Neural cell (in vitro differentiated cells): Measurements from ENCODE around the gene KCTD16.

ENCODE experiments used
- EP300 ChIP-seq: fragments of 450-650 bp; conservative IDR thresholded peaks from 2 replicates; pipeline ENCODE4 v1.6.1; 2014; ENCODE audit warnings: antibody characterized with exemption, mild to moderate bottlenecking, moderate library complexity; ENCODE audit not compliant: poor library complexity, severe bottlenecking
- EZH2 ChIP-seq: fragments of 200-600, 300-800 bp; shearing (Covaris generic), sonication (generic); IDR thresholded peaks from 2 replicates; pipeline ENCODE4 v1.6.1; 2014; ENCODE audit warnings: antibody characterized with exemption, low read length, borderline replicate concordance, mild to moderate bottlenecking; ENCODE audit not compliant: insufficient read depth, poor library complexity, severe bottlenecking
- TAF1 ChIP-seq: IDR thresholded peaks from 2 replicates; pipeline ENCODE4 v1.6.1; 2012; ENCODE audit warnings: low read depth
- TF ChIP-seq, protein P1 (sequence below): fragments of 450-650 bp; IDR thresholded peaks from 2 replicates; pipeline ENCODE4 v1.5.1; 2014; ENCODE audit warnings: antibody characterized with exemption, mild to moderate bottlenecking, moderate library complexity; ENCODE audit not compliant: poor library complexity, severe bottlenecking
- TF ChIP-seq, protein P2 (sequence below): IDR thresholded peaks from 2 replicates; pipeline ENCODE4 v1.6.1; 2012; ENCODE audit warnings: borderline replicate concordance

DNA sequence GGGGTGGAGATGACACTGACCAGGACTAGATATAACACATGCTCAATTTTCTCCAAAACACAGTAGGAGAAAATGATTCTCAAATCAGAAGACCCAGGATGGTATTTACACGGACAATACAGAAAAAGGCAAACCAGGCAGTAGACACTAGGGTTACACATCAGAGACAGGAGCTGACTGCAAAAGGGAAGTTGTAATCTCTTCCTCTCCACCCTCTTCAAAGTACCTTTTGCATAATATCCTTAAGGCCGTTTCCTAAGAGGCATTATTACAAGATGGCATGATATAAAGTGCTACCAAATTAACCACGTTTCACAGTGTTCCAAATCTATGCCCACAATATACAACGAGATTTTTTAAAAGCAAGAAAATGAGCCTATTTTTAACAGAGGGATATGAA, 39.4 kb upstream of the KCTD16 start:
- TF ChIP-seq, protein P1, sequence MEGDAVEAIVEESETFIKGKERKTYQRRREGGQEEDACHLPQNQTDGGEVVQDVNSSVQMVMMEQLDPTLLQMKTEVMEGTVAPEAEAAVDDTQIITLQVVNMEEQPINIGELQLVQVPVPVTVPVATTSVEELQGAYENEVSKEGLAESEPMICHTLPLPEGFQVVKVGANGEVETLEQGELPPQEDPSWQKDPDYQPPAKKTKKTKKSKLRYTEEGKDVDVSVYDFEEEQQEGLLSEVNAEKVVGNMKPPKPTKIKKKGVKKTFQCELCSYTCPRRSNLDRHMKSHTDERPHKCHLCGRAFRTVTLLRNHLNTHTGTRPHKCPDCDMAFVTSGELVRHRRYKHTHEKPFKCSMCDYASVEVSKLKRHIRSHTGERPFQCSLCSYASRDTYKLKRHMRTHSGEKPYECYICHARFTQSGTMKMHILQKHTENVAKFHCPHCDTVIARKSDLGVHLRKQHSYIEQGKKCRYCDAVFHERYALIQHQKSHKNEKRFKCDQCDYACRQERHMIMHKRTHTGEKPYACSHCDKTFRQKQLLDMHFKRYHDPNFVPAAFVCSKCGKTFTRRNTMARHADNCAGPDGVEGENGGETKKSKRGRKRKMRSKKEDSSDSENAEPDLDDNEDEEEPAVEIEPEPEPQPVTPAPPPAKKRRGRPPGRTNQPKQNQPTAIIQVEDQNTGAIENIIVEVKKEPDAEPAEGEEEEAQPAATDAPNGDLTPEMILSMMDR, result no peak
- TF ChIP-seq EP300 (no peak), TAF1 (no peak), EZH2 (no peak)
- TF ChIP-seq, protein P2, sequence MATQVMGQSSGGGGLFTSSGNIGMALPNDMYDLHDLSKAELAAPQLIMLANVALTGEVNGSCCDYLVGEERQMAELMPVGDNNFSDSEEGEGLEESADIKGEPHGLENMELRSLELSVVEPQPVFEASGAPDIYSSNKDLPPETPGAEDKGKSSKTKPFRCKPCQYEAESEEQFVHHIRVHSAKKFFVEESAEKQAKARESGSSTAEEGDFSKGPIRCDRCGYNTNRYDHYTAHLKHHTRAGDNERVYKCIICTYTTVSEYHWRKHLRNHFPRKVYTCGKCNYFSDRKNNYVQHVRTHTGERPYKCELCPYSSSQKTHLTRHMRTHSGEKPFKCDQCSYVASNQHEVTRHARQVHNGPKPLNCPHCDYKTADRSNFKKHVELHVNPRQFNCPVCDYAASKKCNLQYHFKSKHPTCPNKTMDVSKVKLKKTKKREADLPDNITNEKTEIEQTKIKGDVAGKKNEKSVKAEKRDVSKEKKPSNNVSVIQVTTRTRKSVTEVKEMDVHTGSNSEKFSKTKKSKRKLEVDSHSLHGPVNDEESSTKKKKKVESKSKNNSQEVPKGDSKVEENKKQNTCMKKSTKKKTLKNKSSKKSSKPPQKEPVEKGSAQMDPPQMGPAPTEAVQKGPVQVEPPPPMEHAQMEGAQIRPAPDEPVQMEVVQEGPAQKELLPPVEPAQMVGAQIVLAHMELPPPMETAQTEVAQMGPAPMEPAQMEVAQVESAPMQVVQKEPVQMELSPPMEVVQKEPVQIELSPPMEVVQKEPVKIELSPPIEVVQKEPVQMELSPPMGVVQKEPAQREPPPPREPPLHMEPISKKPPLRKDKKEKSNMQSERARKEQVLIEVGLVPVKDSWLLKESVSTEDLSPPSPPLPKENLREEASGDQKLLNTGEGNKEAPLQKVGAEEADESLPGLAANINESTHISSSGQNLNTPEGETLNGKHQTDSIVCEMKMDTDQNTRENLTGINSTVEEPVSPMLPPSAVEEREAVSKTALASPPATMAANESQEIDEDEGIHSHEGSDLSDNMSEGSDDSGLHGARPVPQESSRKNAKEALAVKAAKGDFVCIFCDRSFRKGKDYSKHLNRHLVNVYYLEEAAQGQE, result no peak
